GM12878 (cell line): ENCODE measurements around the gene OVCA2. TPM values are rescaled to one million over a fixed set of nuclear protein-coding genes. Genes with fewer than 3 reads are reported as not detected.

ENCODE experiments used
- ATAC-seq: fragments of 200-7000 bp; cut with Tn5 transposase; 3 replicates; pipeline ENCODE4 v1.9.1; 2020; ENCODE audit warnings: mild to moderate bottlenecking, moderate library complexity
- BruUV-seq: library from RNA; stranded (reverse); fragments of 400-500 nt; replicated peaks from 2 replicates; lab custom pipeline; 2021; lab: Mats Ljungman, UMichigan
- CTCF ChIA-PET: fragments of 300-600 bp; sonication (Branson Sonifier 250); formaldehyde crosslinking; extraction: SDS; loops from one replicate; lab custom pipeline; 2021; ENCODE audit warnings: inconsistent platforms; lab: Yijun Ruan, JAX
- POLR2A ChIA-PET: fragments of 350-600 bp; formaldehyde crosslinking; extraction: SDS; loops from one replicate; lab custom pipeline; 2021; ENCODE audit warnings: inconsistent platforms; lab: Charles Lee
- RAD21 ChIA-PET: fragments of 300-600 bp; sonication (Branson Sonifier 250); formaldehyde crosslinking; loops from one replicate; lab custom pipeline; 2023; ENCODE audit warnings: antibody characterized with exemption; ENCODE audit not compliant: unreplicated experiment; lab: Charles Lee
- SMC1A ChIA-PET: fragments of 300-600 bp; sonication (Branson Sonifier 250); formaldehyde crosslinking; loops from one replicate; lab custom pipeline; 2023; ENCODE audit not compliant: unreplicated experiment, uncharacterized antibody; lab: Charles Lee
- DNase-seq: peaks from one replicate; pipeline ENCODE4 v3.0.0-alpha.2; 2011; ENCODE audit warnings: low read depth, low spot score
- FAIRE-seq: peaks from 3 replicates; lab custom pipeline; 2011; peaks lifted over from hg19 to GRCh38; lab: Jason Lieb, UNC
- H2AFZ ChIP-seq: 2 replicates; pipeline ENCODE4 v1.6.0; 2011; ENCODE audit warnings: low read depth, low read length, control low read depth; ENCODE audit not compliant: control insufficient read depth
- H3K27ac ChIP-seq: 2 replicates; pipeline ENCODE4 v1.5.1; 2011; ENCODE audit warnings: control low read depth; ENCODE audit not compliant: control insufficient read depth, insufficient read depth
- H3K27me3 ChIP-seq, 2 experiments: replicated peaks in 1 of 2; 2 replicates each; pipeline versions ENCODE4 v1.6.0 to v1.6.1; 2011; ENCODE audit warnings: low read length in 1 of 2; ENCODE audit not compliant: control insufficient read depth in 2 of 2, insufficient read depth in 2 of 2
- H3K36me3 ChIP-seq, 2 experiments: 2 replicates each; pipeline ENCODE4 v1.5.1; 2011; ENCODE audit warnings: low read length in 1 of 2; ENCODE audit not compliant: control insufficient read depth in 2 of 2, insufficient read depth in 2 of 2
- H3K4me1 ChIP-seq: 2 replicates; pipeline ENCODE4 v1.6.1; 2011; ENCODE audit warnings: mild to moderate bottlenecking, low read length, moderate library complexity, mixed read lengths; ENCODE audit not compliant: control insufficient read depth, insufficient read depth
- H3K4me2 ChIP-seq: 2 replicates; pipeline ENCODE4 v1.6.0; 2011; ENCODE audit warnings: control low read depth; ENCODE audit not compliant: control insufficient read depth, insufficient read depth
- H3K4me3 ChIP-seq: fragments of 200-600 bp; sonication (generic); 2 replicates; pipeline ENCODE4 v1.5.1; 2016
- H3K79me2 ChIP-seq: 2 replicates; pipeline ENCODE4 v1.6.0; 2011; ENCODE audit warnings: low read length; ENCODE audit not compliant: control insufficient read depth, insufficient read depth
- H3K9ac ChIP-seq: 2 replicates; pipeline ENCODE4 v1.8.0; 2011; ENCODE audit warnings: low read length, control low read depth, mixed read lengths; ENCODE audit not compliant: control insufficient read depth, insufficient read depth
- H3K9me3 ChIP-seq: replicated peaks from 3 replicates; pipeline ENCODE4 v1.5.1; 2011; ENCODE audit warnings: mild to moderate bottlenecking, low read length; ENCODE audit not compliant: control insufficient read depth, insufficient read depth
- H4K20me1 ChIP-seq: 2 replicates; pipeline ENCODE4 v1.6.0; 2011; ENCODE audit not compliant: control insufficient read depth, insufficient read depth
- BACH1 ChIP-seq: fragments of 450-650 bp; IDR thresholded peaks from 2 replicates; pipeline ENCODE4 v1.6.1; 2017; ENCODE audit warnings: mild to moderate bottlenecking, borderline replicate concordance
- FOXM1 ChIP-seq: IDR thresholded peaks from 2 replicates; pipeline ENCODE4 v1.6.1; 2012; ENCODE audit warnings: low read depth, mild to moderate bottlenecking, inconsistent platforms, low read length, moderate library complexity
- HDAC6 ChIP-seq: fragments of 200-600 bp; sonication (generic); IDR thresholded peaks from one replicate; pipeline ENCODE4 v1.8.0; 2017; ENCODE audit warnings: antibody characterized with exemption; ENCODE audit not compliant: unreplicated experiment
- KLF5 ChIP-seq: fragments of 450-650 bp; IDR thresholded peaks from 2 replicates; pipeline ENCODE4 v1.6.1; 2014; ENCODE audit warnings: mild to moderate bottlenecking; ENCODE audit not compliant: partially characterized antibody
- NFIC ChIP-seq: IDR thresholded peaks from 2 replicates; pipeline ENCODE4 v1.6.1; 2012; ENCODE audit warnings: low read depth, mild to moderate bottlenecking, inconsistent platforms, low read length, moderate library complexity
- POU2F2 ChIP-seq: IDR thresholded peaks from 3 replicates; pipeline ENCODE4 v1.6.1; 2011; ENCODE audit warnings: low read depth, mild to moderate bottlenecking, low read length, borderline replicate concordance
- STAT3 ChIP-seq: IDR thresholded peaks from 2 replicates; pipeline ENCODE4 v1.6.1; 2011; ENCODE audit warnings: low read depth, low read length, improper control_type of control experiment
- ZNF384 ChIP-seq: IDR thresholded peaks from 2 replicates; pipeline ENCODE4 v1.6.1; 2012; ENCODE audit warnings: low read depth, mild to moderate bottlenecking, low read length, improper control_type of control experiment, borderline replicate concordance
- ZSCAN29 ChIP-seq: fragments of 450-650 bp; IDR thresholded peaks from 2 replicates; pipeline ENCODE4 v1.6.1; 2017; ENCODE audit warnings: mild to moderate bottlenecking, moderate library complexity
- WGBS: methylation state at CpG from one replicate; pipeline ENCODE4 v1.1.6; 2016; ENCODE audit warnings: low lambda C conversion rate; ENCODE audit not compliant: insufficient replicate concordance, insufficient coverage; ENCODE audit errors: missing lambda C conversion rate; 5-methylcytosine and 5-hydroxymethylcytosine counted together
- in situ Hi-C: fragments of 300-500 bp; cut with MboI; formaldehyde crosslinking; loops from 9 replicates; pipeline ENCODE4 v1.14.3; 2018; ENCODE audit warnings: mixed read lengths
- intact Hi-C: fragments of 100-400 bp; cut with micrococcal nuclease; formaldehyde crosslinking; loops from one replicate; pipeline ENCODE4 v1.14.2; 2022; ENCODE audit not compliant: unreplicated experiment
- polyA plus RNA-seq, 11 experiments: library from polyadenylated mRNA; depleted of rRNA in 4 of 11; unstranded in 6 of 11; stranded (reverse) in 5 of 11; fragments of >200 nt; fragmentation: Nextera tagmentation in 4 of 11; fragmentation: Illumina TruSeq in 1 of 11; extraction: Ambion mirVana in 4 of 11; extraction: Trizol in 1 of 11; gene quantifications; 1 replicate in 1 of 11; 2 replicates in 10 of 11; pipeline versions ENCODE4 v1.2.1 to v1.2.3, GENCODE V29; 2011 to 2016; ENCODE audit warnings: inconsistent platforms in 2 of 11, missing spikeins in 2 of 11, low read depth in 1 of 11
- total RNA-seq, 4 experiments: library from RNA; depleted of rRNA in 3 of 4; stranded (reverse); fragments of >200 nt in 3 of 4; fragmentation: Illumina TruSeq in 1 of 4; extraction: Trizol in 1 of 4; gene quantifications; 2 replicates each; pipeline versions ENCODE4 v1.2.1 to v1.2.3, GENCODE V29; 2013 to 2021

Gene OVCA2
- total and polyA plus RNA-seq, 10 of the 15 experiments (the other 5 are each of a cell fraction or from before 2014, with no cell fraction given), result 6.1 to 75.3 (median 40.7) TPM

DNA sequence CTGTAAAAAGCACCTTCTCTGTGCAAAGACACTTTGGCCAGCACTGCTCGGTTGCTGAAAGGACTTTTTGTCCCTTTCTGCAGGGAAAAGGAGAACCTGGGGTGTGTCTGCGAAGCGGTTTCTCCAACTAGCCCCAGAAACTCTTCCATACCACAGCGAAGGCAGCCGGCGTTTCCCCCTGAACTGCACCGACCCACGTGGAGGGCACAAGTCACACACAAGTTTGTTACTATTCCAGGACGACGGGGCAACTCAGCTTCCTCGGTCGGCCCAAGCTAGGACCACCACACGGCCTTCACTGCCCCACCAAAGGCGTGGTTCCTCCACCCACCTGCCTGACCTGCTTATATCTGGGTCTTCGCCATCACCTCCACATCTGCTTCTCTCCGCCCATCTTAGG, 18.6 kb upstream of the OVCA2 start (continued):
- TF ChIP-seq NFIC (no peak), ZSCAN29 (no peak), STAT3 (no peak), ZNF384 (no peak), FOXM1 (no peak), KLF5 (no peak), POU2F2 (no peak)

DNA sequence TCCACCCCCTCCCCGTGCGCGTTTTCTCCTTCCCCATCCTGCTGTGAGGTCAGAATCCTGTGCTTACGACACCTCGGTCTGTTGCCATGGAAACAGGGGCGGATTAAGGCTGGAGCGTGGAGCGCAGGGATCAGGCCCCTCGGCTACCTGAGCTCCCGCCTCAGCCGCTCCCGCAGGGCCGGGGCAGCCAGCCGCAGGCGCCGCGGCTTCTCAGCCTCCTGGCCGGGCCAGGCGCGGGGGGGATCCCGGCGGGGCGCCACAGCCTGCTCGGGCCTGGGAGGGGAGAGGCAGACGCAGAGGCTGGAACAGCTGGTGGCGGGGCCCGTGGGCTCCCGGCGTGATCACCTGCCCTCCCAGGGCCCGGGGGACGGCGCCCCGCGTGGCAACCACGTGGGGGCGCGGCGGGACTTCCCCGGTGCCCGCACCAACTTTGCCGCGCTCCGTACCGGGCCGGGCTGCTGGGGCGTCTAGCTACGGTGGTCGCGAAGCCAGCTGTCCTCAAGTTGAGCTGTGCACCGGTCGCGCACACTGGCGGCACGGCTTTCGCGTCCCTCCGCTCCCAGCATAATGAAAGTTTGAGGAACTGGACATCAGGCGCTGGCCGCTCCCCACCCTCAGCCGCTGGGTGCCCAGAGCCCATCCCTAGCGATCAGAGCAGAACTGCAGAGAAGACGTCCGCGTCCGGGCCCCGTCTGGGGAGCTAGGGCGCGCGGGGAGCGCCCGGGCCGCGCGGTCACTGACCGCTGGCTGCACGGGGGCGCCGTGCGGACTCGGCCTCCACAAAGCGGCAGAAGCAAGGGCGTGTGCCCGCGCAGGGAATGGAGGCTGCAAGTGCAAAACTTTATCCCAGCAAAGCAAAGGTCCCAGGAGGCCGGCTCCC, 17.9 kb upstream of the OVCA2 start:
- ATAC-seq, result no peak
- H3K36me3 ChIP-seq, result no peaks in the 10 kb centered on the region
- peaks cover 18 to 25% of the 10 kb centered on the region in 2 experiments for H3K27me3 ChIP-seq
- ChIA-PET RAD21 (no interaction called here), POLR2A (no interaction called here), CTCF (no interaction called here), SMC1A (no interaction called here)
- intact Hi-C loops (no loop called here), in situ Hi-C loops (loop anchor here (25.0 kb wide), 1 partner anchor 112 kb away; no protein-coding TSS in a partner anchor)
- no peak overlapping the region for H2AFZ ChIP-seq
- H3K9ac ChIP-seq, result no peak overlapping the region
- H3K27ac ChIP-seq, result no peak overlapping the region
- WGBS, result 17% methylated on average over 65 of the region's 85 CpGs
- no TSS peak for BruUV-seq
- peaks cover 4% of the 10 kb centered on the region for H3K4me1 ChIP-seq
- TF ChIP-seq BACH1, result no peak
- peak; percentile 87 for TF ChIP-seq HDAC6
- DNase-seq, result no peak
- H3K4me3 ChIP-seq, result no peak overlapping the region
- H4K20me1 ChIP-seq, result no peaks in the 10 kb centered on the region
- FAIRE-seq, result no peak
- H3K4me2 ChIP-seq, result peak overlapping the region; percentile 60; the same call in 1 of the 2 replicates
- no peaks in the 10 kb centered on the region for H3K79me2 ChIP-seq
- no peaks in the 10 kb centered on the region for H3K9me3 ChIP-seq
